IMR-90 (cell line): ENCODE measurements around the gene DDX27. TPM values are rescaled to one million over a fixed set of nuclear protein-coding genes. Genes with fewer than 3 reads are reported as not detected.

ENCODE experiments used
- ATAC-seq: fragments of 200-7000 bp; cut with Tn5 transposase; 2 replicates; pipeline ENCODE4 v1.9.1; 2020; ENCODE audit warnings: low read depth, mild to moderate bottlenecking, moderate library complexity
- BruUV-seq: library from RNA; stranded (reverse); fragments of 400-500 nt; replicated peaks from 2 replicates; lab custom pipeline; 2021; lab: Mats Ljungman, UMichigan
- CTCF ChIA-PET: fragments of 300-600 bp; formaldehyde crosslinking; extraction: SDS; loops from one replicate; lab custom pipeline; 2021; ENCODE audit warnings: antibody characterized with exemption; lab: Yijun Ruan, JAX
- POLR2A ChIA-PET: fragments of 300-600 bp; sonication (Branson Sonifier 250); formaldehyde crosslinking; loops from one replicate; lab custom pipeline; 2022; ENCODE audit warnings: antibody characterized with exemption; ENCODE audit not compliant: unreplicated experiment; lab: Charles Lee
- DNase-seq: peaks from one replicate; pipeline ENCODE4 v3.0.0; 2013
- H2AFZ ChIP-seq: replicated peaks from 2 replicates; pipeline ENCODE3; 2013; ENCODE audit warnings: low read length, mild to moderate bottlenecking; ENCODE audit not compliant: poor library complexity
- H2AK5ac ChIP-seq: 2 replicates; pipeline ENCODE4 v1.6.1; 2013; ENCODE audit warnings: low read depth, low read length, inconsistent platforms
- H2AK9ac ChIP-seq: replicated peaks from 2 replicates; pipeline ENCODE3; 2013; ENCODE audit warnings: mild to moderate bottlenecking, low read depth, low read length, moderate library complexity; ENCODE audit not compliant: poor library complexity
- H2BK120ac ChIP-seq: 2 replicates; pipeline ENCODE4 v1.6.1; 2013; ENCODE audit warnings: low read depth, low read length, inconsistent platforms
- H2BK15ac ChIP-seq: 3 replicates; pipeline ENCODE4 v1.6.1; 2013; ENCODE audit warnings: low read depth, low read length, inconsistent platforms
- H2BK20ac ChIP-seq: 2 replicates; pipeline ENCODE4 v1.6.1; 2013; ENCODE audit warnings: low read depth, mild to moderate bottlenecking, inconsistent platforms, low read length, moderate library complexity
- H2BK5ac ChIP-seq: 2 replicates; pipeline ENCODE4 v1.6.1; 2013; ENCODE audit warnings: mild to moderate bottlenecking, low read depth, low read length, inconsistent platforms; ENCODE audit not compliant: poor library complexity, severe bottlenecking
- H3K14ac ChIP-seq: replicated peaks from 2 replicates; pipeline ENCODE4 v1.6.1; 2013; ENCODE audit warnings: low read depth, low read length, inconsistent platforms
- H3K18ac ChIP-seq: 2 replicates; pipeline ENCODE4 v1.6.1; 2013; ENCODE audit warnings: low read depth, low read length, control low read depth
- H3K23ac ChIP-seq: 2 replicates; pipeline ENCODE4 v1.6.1; 2013; ENCODE audit warnings: low read depth, low read length, inconsistent platforms
- H3K27ac ChIP-seq: 2 replicates; pipeline ENCODE4 v1.5.1; 2013; ENCODE audit warnings: mild to moderate bottlenecking, control low read depth, low read length; ENCODE audit not compliant: insufficient read depth
- H3K27me3 ChIP-seq: 2 replicates; pipeline ENCODE4 v1.6.1; 2013; ENCODE audit warnings: low read length; ENCODE audit not compliant: control insufficient read depth, insufficient read depth
- H3K36me3 ChIP-seq: 2 replicates; pipeline ENCODE4 v1.6.1; 2013; ENCODE audit warnings: low read length, mixed read lengths; ENCODE audit not compliant: control insufficient read depth, insufficient read depth
- H3K4ac ChIP-seq: 2 replicates; pipeline ENCODE4 v1.6.1; 2013; ENCODE audit warnings: low read depth, low read length, inconsistent platforms
- H3K4me1 ChIP-seq: 2 replicates; pipeline ENCODE4 v1.6.1; 2013; ENCODE audit warnings: low read length, mixed read lengths; ENCODE audit not compliant: control insufficient read depth, insufficient read depth
- H3K4me2 ChIP-seq: 2 replicates; pipeline ENCODE4 v1.6.1; 2013; ENCODE audit warnings: low read depth, mild to moderate bottlenecking, control low read depth, low read length, moderate library complexity
- H3K4me3 ChIP-seq: 2 replicates; pipeline ENCODE4 v1.5.1; 2013; ENCODE audit warnings: low read depth, mild to moderate bottlenecking, control low read depth, low read length, moderate library complexity; ENCODE audit not compliant: insufficient read depth
- H3K56ac ChIP-seq: 2 replicates; pipeline ENCODE4 v1.6.1; 2013; ENCODE audit warnings: low read length, inconsistent platforms; ENCODE audit not compliant: insufficient read depth; ENCODE audit errors: extremely low read depth
- H3K79me1 ChIP-seq, 2 experiments: 2 replicates each; pipeline ENCODE4 v1.6.1; 2013; ENCODE audit warnings: low read length in 2 of 2, inconsistent platforms in 1 of 2, low read depth in 1 of 2
- H3K9ac ChIP-seq: 2 replicates; pipeline ENCODE4 v1.6.1; 2013; ENCODE audit warnings: low read depth, low read length, control low read depth
- H3K9me1 ChIP-seq: 2 replicates; pipeline ENCODE4 v1.6.1; 2013; ENCODE audit warnings: low read length, inconsistent platforms; ENCODE audit not compliant: insufficient read depth
- H3K9me3 ChIP-seq: 2 replicates; pipeline ENCODE4 v1.6.1; 2013; ENCODE audit warnings: low read length; ENCODE audit not compliant: control insufficient read depth, insufficient read depth
- H4K20me1 ChIP-seq: 2 replicates; pipeline ENCODE4 v1.6.1; 2013; ENCODE audit warnings: low read length, inconsistent platforms; ENCODE audit not compliant: insufficient read depth
- H4K5ac ChIP-seq: 2 replicates; pipeline ENCODE4 v1.6.1; 2013; ENCODE audit warnings: mild to moderate bottlenecking, low read depth, low read length, control low read depth
- H4K8ac ChIP-seq, 2 experiments: 2 replicates each; pipeline ENCODE4 v1.6.1; 2013; ENCODE audit warnings: low read depth in 2 of 2, low read length in 2 of 2, control low read depth in 1 of 2, inconsistent platforms in 1 of 2
- H4K91ac ChIP-seq: 2 replicates; pipeline ENCODE4 v1.6.1; 2013; ENCODE audit warnings: low read depth, low read length, inconsistent platforms; ENCODE audit not compliant: insufficient read depth
- BHLHE40 ChIP-seq: fragments of 150-350 bp; IDR thresholded peaks from 2 replicates; pipeline ENCODE4 v1.6.1; 2016; ENCODE audit warnings: mild to moderate bottlenecking, low read depth, low read length
- CEBPB ChIP-seq: IDR thresholded peaks from 2 replicates; pipeline ENCODE4 v1.6.1; 2012; ENCODE audit warnings: low read depth, low read length, improper control_type of control experiment
- CHD1 ChIP-seq: IDR thresholded peaks from 2 replicates; pipeline ENCODE4 v1.6.1; 2012; ENCODE audit warnings: low read depth, low read length, improper control_type of control experiment
- FOS ChIP-seq: fragments of 150-350 bp; IDR thresholded peaks from 2 replicates; pipeline ENCODE4 v1.6.1; 2016; ENCODE audit warnings: low read depth, low read length
- MAFK ChIP-seq: IDR thresholded peaks from 2 replicates; pipeline ENCODE4 v1.6.1; 2012; ENCODE audit warnings: low read depth, low read length, improper control_type of control experiment
- MAZ ChIP-seq: IDR thresholded peaks from 2 replicates; pipeline ENCODE4 v1.6.1; 2012; ENCODE audit warnings: low read depth, mild to moderate bottlenecking, low read length, improper control_type of control experiment, moderate library complexity, borderline replicate concordance
- MXI1 ChIP-seq: IDR thresholded peaks from 2 replicates; pipeline ENCODE4 v1.6.1; 2012; ENCODE audit warnings: low read depth, mild to moderate bottlenecking, low read length, moderate library complexity, borderline replicate concordance
- NFE2L2 ChIP-seq: fragments of 150-350 bp; IDR thresholded peaks from 2 replicates; pipeline ENCODE4 v1.6.1; 2016; ENCODE audit warnings: low read depth, mild to moderate bottlenecking, low read length
- POLR2A ChIP-seq: IDR thresholded peaks from 2 replicates; pipeline ENCODE4 v1.6.1; 2012; ENCODE audit warnings: mild to moderate bottlenecking, low read depth, low read length
- RAD21 ChIP-seq: IDR thresholded peaks from 2 replicates; pipeline ENCODE4 v1.6.1; 2012; ENCODE audit warnings: low read length, improper control_type of control experiment
- RCOR1 ChIP-seq: IDR thresholded peaks from 2 replicates; pipeline ENCODE4 v1.6.1; 2012; ENCODE audit warnings: mild to moderate bottlenecking, low read length, improper control_type of control experiment; ENCODE audit not compliant: insufficient replicate concordance
- RFX5 ChIP-seq: IDR thresholded peaks from 2 replicates; pipeline ENCODE4 v1.8.0; 2012; ENCODE audit warnings: low read depth, mild to moderate bottlenecking, low read length, moderate library complexity
- SMC3 ChIP-seq: fragments of 150-350 bp; IDR thresholded peaks from 2 replicates; pipeline ENCODE4 v1.6.1; 2016; ENCODE audit warnings: low read depth, mild to moderate bottlenecking, antibody characterized with exemption, low read length, moderate library complexity
- WGBS, 2 experiments: methylation state at CpG; one replicate each; pipeline versions ENCODE4 v1.1.5 to v1.1.7; 2013; ENCODE audit warnings: missing lambda C conversion rate in 2 of 2; ENCODE audit not compliant: insufficient read length in 1 of 2; ENCODE audit errors: extremely low coverage in 2 of 2; 5-methylcytosine and 5-hydroxymethylcytosine counted together
- dilution Hi-C: fragments of 300-500 bp; cut with HindIII; formaldehyde crosslinking; loops from one replicate; pipeline ENCODE4 v1.14.3; 2018; ENCODE audit warnings: low sequenced_read_pairs; ENCODE audit not compliant: unreplicated experiment
- in situ Hi-C: fragments of 300-500 bp; cut with MboI; formaldehyde crosslinking; loops from 3 replicates; pipeline ENCODE4 v1.14.3; 2019; ENCODE audit warnings: low sequenced_read_pairs, inconsistent platforms, mixed read lengths
- intact Hi-C: fragments of 100-400 bp; cut with micrococcal nuclease; formaldehyde crosslinking; loops from 2 replicates; pipeline ENCODE4 v1.10.0; 2022
- polyA plus RNA-seq, 3 experiments: library from polyadenylated mRNA; depleted of rRNA; stranded (reverse); fragments of >200 nt; gene quantifications; 2 replicates each; pipeline ENCODE4 v1.2.3, GENCODE V29; 2012; ENCODE audit warnings: low replicate concordance in 1 of 3
- total RNA-seq: library from RNA; depleted of rRNA; stranded (reverse); fragments of >200 nt; gene quantifications from 2 replicates; pipeline ENCODE4 v1.2.3, GENCODE V29; 2012
- TF ChIP-seq, protein P1 (sequence below): fragments of 150-350 bp; IDR thresholded peaks from 2 replicates; pipeline ENCODE4 v1.6.1; 2017; ENCODE audit warnings: mild to moderate bottlenecking, antibody characterized with exemption, low read length, low read depth
- TF ChIP-seq, protein P2 (sequence below): fragments of 150-350 bp; IDR thresholded peaks from 2 replicates; pipeline ENCODE4 v1.6.1; 2016; ENCODE audit warnings: low read depth, mild to moderate bottlenecking, low read length, moderate library complexity, borderline replicate concordance
- TF ChIP-seq, protein P3 (sequence below): conservative IDR thresholded peaks from 2 replicates; pipeline ENCODE4 v1.5.1; 2012; ENCODE audit warnings: mild to moderate bottlenecking, low read depth, low read length, improper control_type of control experiment

DDX27 gene
- total and polyA plus RNA-seq, 2 of the 4 experiments (the other 2 are of a cell fraction) = 33.2 to 36.7 TPM

DNA sequence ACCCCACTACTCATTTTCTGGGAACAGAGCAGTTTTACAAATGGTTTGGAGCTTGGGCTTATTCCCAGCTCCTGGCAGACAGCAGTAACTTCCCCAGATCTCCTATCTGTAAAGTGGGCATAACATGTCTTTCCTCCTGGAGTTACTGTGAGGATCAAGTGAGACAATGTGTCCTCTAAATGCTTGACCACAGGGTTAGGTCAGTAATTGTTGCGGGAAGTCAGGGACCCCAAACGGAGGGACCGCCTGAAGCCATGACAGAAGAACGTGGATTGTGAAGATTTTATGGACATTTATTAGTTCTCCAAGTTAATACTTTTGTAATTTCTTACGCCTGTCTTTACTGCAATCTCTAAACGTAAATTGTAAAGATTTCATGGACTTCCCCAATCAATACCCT, 73.9 kb downstream of the DDX27 start:
- TF ChIP-seq NFE2L2 (no peak), SMC3 (no peak), BHLHE40 (no peak), MAZ (no peak), CHD1 (no peak), MAFK (no peak), CEBPB (no peak), RAD21 (no peak), POLR2A (no peak), RFX5 (no peak), RCOR1 (no peak), FOS (no peak), MXI1 (no peak)
- TF ChIP-seq, protein P1, sequence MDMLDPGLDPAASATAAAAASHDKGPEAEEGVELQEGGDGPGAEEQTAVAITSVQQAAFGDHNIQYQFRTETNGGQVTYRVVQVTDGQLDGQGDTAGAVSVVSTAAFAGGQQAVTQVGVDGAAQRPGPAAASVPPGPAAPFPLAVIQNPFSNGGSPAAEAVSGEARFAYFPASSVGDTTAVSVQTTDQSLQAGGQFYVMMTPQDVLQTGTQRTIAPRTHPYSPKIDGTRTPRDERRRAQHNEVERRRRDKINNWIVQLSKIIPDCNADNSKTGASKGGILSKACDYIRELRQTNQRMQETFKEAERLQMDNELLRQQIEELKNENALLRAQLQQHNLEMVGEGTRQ = no peak
- TF ChIP-seq, protein P2, sequence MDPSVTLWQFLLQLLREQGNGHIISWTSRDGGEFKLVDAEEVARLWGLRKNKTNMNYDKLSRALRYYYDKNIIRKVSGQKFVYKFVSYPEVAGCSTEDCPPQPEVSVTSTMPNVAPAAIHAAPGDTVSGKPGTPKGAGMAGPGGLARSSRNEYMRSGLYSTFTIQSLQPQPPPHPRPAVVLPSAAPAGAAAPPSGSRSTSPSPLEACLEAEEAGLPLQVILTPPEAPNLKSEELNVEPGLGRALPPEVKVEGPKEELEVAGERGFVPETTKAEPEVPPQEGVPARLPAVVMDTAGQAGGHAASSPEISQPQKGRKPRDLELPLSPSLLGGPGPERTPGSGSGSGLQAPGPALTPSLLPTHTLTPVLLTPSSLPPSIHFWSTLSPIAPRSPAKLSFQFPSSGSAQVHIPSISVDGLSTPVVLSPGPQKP = no peak
- TF ChIP-seq, protein P3, sequence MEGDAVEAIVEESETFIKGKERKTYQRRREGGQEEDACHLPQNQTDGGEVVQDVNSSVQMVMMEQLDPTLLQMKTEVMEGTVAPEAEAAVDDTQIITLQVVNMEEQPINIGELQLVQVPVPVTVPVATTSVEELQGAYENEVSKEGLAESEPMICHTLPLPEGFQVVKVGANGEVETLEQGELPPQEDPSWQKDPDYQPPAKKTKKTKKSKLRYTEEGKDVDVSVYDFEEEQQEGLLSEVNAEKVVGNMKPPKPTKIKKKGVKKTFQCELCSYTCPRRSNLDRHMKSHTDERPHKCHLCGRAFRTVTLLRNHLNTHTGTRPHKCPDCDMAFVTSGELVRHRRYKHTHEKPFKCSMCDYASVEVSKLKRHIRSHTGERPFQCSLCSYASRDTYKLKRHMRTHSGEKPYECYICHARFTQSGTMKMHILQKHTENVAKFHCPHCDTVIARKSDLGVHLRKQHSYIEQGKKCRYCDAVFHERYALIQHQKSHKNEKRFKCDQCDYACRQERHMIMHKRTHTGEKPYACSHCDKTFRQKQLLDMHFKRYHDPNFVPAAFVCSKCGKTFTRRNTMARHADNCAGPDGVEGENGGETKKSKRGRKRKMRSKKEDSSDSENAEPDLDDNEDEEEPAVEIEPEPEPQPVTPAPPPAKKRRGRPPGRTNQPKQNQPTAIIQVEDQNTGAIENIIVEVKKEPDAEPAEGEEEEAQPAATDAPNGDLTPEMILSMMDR = no peak
- DNase-seq (no peak), ATAC-seq (no peak)
- WGBS, 2 experiments = no CpG with 5 or more reads among the region's 6 CpGs
- Histone ChIP-seq H3K9me1 (peaks cover 10% of the 10 kb centered on the region), H2BK120ac (no peak overlapping the region), H4K5ac (no peak overlapping the region), H2AFZ (no peak overlapping the region), H4K91ac (no peak overlapping the region), H3K14ac (no peak overlapping the region), H4K20me1 (peaks cover 41% of the 10 kb centered on the region), H4K8ac (no peak overlapping the region), H3K4me1 (0 out of 2 replicates have a peak, but pooled peaks cover 3% of the 10 kb centered on the region), H2BK5ac (no peak overlapping the region), H2AK5ac (no peak overlapping the region), H3K27ac (no peak overlapping the region), H2AK9ac (no peak overlapping the region), H3K27me3 (no peaks in the 10 kb centered on the region), H3K9ac (no peak overlapping the region), H3K79me1 (peaks cover 12 to 29% of the 10 kb centered on the region in 2 experiments), H3K36me3 (peaks cover 30% of the 10 kb centered on the region), H3K4me3 (no peak overlapping the region), H3K4ac (no peak overlapping the region), H3K4me2 (no peak overlapping the region), H3K23ac (no peak overlapping the region), H3K9me3 (no peaks in the 10 kb centered on the region), H2BK20ac (no peak overlapping the region), H3K56ac (no peak overlapping the region), H3K18ac (no peak overlapping the region), H2BK15ac (no peak overlapping the region)
- ChIA-PET CTCF (no interaction called here), POLR2A (no interaction called here)
- in situ Hi-C loops (no loop called here), intact Hi-C loops (no loop called here), dilution Hi-C loops (no loop called here)
- BruUV-seq = no TSS peak
